Astrocyte (in vitro differentiated cells and primary cell): ENCODE measurements around the gene CRACR2A.

Experiments used
- CTCF ChIP-seq: IDR thresholded peaks from 2 replicates; pipeline ENCODE4 v1.5.1; 2011; ENCODE audit warnings: low read depth, mild to moderate bottlenecking, inconsistent platforms, low read length, moderate library complexity; ENCODE audit not compliant: insufficient read depth
- EZH2 ChIP-seq: IDR thresholded peaks from 2 replicates; pipeline ENCODE4 v1.6.1; 2012; ENCODE audit warnings: mild to moderate bottlenecking, low read length, inconsistent platforms; ENCODE audit not compliant: insufficient read depth

- TF ChIP-seq CTCF (no peak), EZH2 (no peak)
Observed at GRCh38 chr12:3752096-3752709, 706 bp downstream of the CRACR2A start.
